Trophoblast cell (in vitro differentiated cells and primary cell): ENCODE data around the gene TBL1X.
"Not testable (repeated sequence)": the region's sequence is repeated elsewhere in the genome, so short reads cannot be mapped to it uniquely, and the experiment has no call there.

Experiments used
- DNase-seq, 2 donors: peaks; one replicate each; pipeline ENCODE4 v3.0.0-alpha.2; 2016
- H2AFZ ChIP-seq: 2 replicates; pipeline ENCODE4 v1.6.1; 2013; ENCODE audit warnings: low read length, moderate library complexity, mild to moderate bottlenecking; ENCODE audit not compliant: insufficient read depth, poor library complexity
- H2AK5ac ChIP-seq: 2 replicates; pipeline ENCODE4 v1.6.1; 2013; ENCODE audit warnings: mild to moderate bottlenecking, low read length
- H2BK120ac ChIP-seq: 2 replicates; pipeline ENCODE4 v1.6.1; 2013; ENCODE audit warnings: low read length, mild to moderate bottlenecking, moderate library complexity; ENCODE audit not compliant: insufficient read depth, poor library complexity
- H2BK12ac ChIP-seq: 2 replicates; pipeline ENCODE4 v1.6.1; 2013; ENCODE audit warnings: mild to moderate bottlenecking, low read length, moderate library complexity
- H2BK5ac ChIP-seq: 2 replicates; pipeline ENCODE4 v1.6.1; 2013; ENCODE audit warnings: low read length, low read depth, moderate library complexity, mild to moderate bottlenecking; ENCODE audit not compliant: poor library complexity
- H3K14ac ChIP-seq: 2 replicates; pipeline ENCODE4 v1.6.1; 2013; ENCODE audit warnings: mild to moderate bottlenecking, low read length
- H3K18ac ChIP-seq: 2 replicates; pipeline ENCODE4 v1.6.1; 2013; ENCODE audit warnings: mild to moderate bottlenecking, low read length
- H3K23ac ChIP-seq: 2 replicates; pipeline ENCODE4 v1.6.1; 2013; ENCODE audit warnings: low read length
- H3K27ac ChIP-seq: 2 replicates; pipeline ENCODE4 v1.5.1; 2013; ENCODE audit warnings: low read depth, mild to moderate bottlenecking, inconsistent platforms, low read length, moderate library complexity
- H3K27me3 ChIP-seq: 2 replicates; pipeline ENCODE4 v1.6.1; 2013; ENCODE audit warnings: inconsistent platforms, mild to moderate bottlenecking, low read length, moderate library complexity; ENCODE audit not compliant: insufficient read depth
- H3K36me3 ChIP-seq, 2 experiments: 1 replicate in 1 of 2; 2 replicates in 1 of 2; pipeline ENCODE4 v1.6.1; 2013; ENCODE audit warnings: low read length in 2 of 2, mild to moderate bottlenecking in 2 of 2, moderate library complexity in 1 of 2; ENCODE audit not compliant: insufficient read depth in 2 of 2, control insufficient read depth in 1 of 2
- H3K4ac ChIP-seq: 2 replicates; pipeline ENCODE4 v1.6.1; 2013; ENCODE audit warnings: low read depth, mild to moderate bottlenecking, low read length, moderate library complexity
- H3K4me1 ChIP-seq, 2 experiments: 1 replicate in 1 of 2; 2 replicates in 1 of 2; pipeline ENCODE4 v1.6.1; 2013; ENCODE audit warnings: low read length in 2 of 2, mild to moderate bottlenecking in 2 of 2, moderate library complexity in 1 of 2; ENCODE audit not compliant: insufficient read depth in 2 of 2, control insufficient read depth in 1 of 2
- H3K4me2 ChIP-seq: 2 replicates; pipeline ENCODE4 v1.6.1; 2013; ENCODE audit warnings: inconsistent platforms, mild to moderate bottlenecking, low read length, moderate library complexity
- H3K4me3 ChIP-seq: 2 replicates; pipeline ENCODE4 v1.5.1; 2013; ENCODE audit warnings: mild to moderate bottlenecking, low read depth, low read length, inconsistent platforms
- H3K79me1 ChIP-seq: one replicate; pipeline ENCODE4 v1.6.1; 2013; ENCODE audit warnings: low read length
- H3K79me2 ChIP-seq: 2 replicates; pipeline ENCODE4 v1.6.1; 2013; ENCODE audit warnings: low read length, mild to moderate bottlenecking; ENCODE audit not compliant: control insufficient read depth, insufficient read depth, poor library complexity
- H3K9ac ChIP-seq: 2 replicates; pipeline ENCODE4 v1.6.1; 2013; ENCODE audit warnings: mild to moderate bottlenecking, low read length
- H3K9me3 ChIP-seq: 2 replicates; pipeline ENCODE4 v1.6.1; 2013; ENCODE audit warnings: low read depth, mild to moderate bottlenecking, control low read depth, inconsistent platforms, low read length; ENCODE audit not compliant: insufficient read depth
- H4K12ac ChIP-seq: 2 replicates; pipeline ENCODE4 v1.6.1; 2013; ENCODE audit warnings: low read depth, mild to moderate bottlenecking, low read length, moderate library complexity
- H4K8ac ChIP-seq: 2 replicates; pipeline ENCODE4 v1.6.1; 2013; ENCODE audit warnings: low read depth, mild to moderate bottlenecking, low read length, moderate library complexity
- H4K91ac ChIP-seq: one replicate; pipeline ENCODE4 v1.6.1; 2013; ENCODE audit warnings: low read depth, mild to moderate bottlenecking, low read length, moderate library complexity
- WGBS: extraction: QIAGEN DNeasy Blood & Tissue Kit; methylation state at CpG from one replicate; pipeline ENCODE4 v1.1.7; 2013; ENCODE audit warnings: missing lambda C conversion rate; ENCODE audit not compliant: insufficient read length, insufficient coverage; ENCODE audit errors: extremely low coverage; 5-methylcytosine and 5-hydroxymethylcytosine counted together

Gene TBL1X

GRCh38 chrX:9447906-9448305 lies 17.0 kb upstream of the TBL1X start:
- DNase-seq = no peak
- no peak overlapping the region for H3K4me3 ChIP-seq
- no peak overlapping the region for H4K12ac ChIP-seq
- no peaks in the 10 kb centered on the region for H3K27me3 ChIP-seq
- no peak overlapping the region for H2BK5ac ChIP-seq
- no peaks in the 10 kb centered on the region for H3K4me1 ChIP-seq
- no peaks in the 10 kb centered on the region for H3K79me1 ChIP-seq
- no peak overlapping the region for H3K9ac ChIP-seq
- no peak overlapping the region for H3K4me2 ChIP-seq
- H4K8ac ChIP-seq = no peak overlapping the region
- no peak overlapping the region for H2AFZ ChIP-seq
- H2BK120ac ChIP-seq = no peak overlapping the region
- no peak overlapping the region for H2AK5ac ChIP-seq
- H3K4ac ChIP-seq = no peak overlapping the region
- no peaks in the 10 kb centered on the region for H3K36me3 ChIP-seq
- H3K18ac ChIP-seq = no peak overlapping the region
- H2BK12ac ChIP-seq = no peak overlapping the region
- H3K79me2 ChIP-seq = no peaks in the 10 kb centered on the region
- no peaks in the 10 kb centered on the region for H3K9me3 ChIP-seq
- H4K91ac ChIP-seq = no peak overlapping the region
- WGBS = no CpG with 5 or more reads among the region's 1 CpG
- H3K23ac ChIP-seq = no peak overlapping the region
- no peak overlapping the region for H3K14ac ChIP-seq
- no peak overlapping the region for H3K27ac ChIP-seq

- Histone ChIP-seq H3K4ac (no peak overlapping the region), H3K9me3 (no peaks in the 10 kb centered on the region), H4K91ac (no peak overlapping the region), H3K18ac (no peak overlapping the region), H2BK120ac (no peak overlapping the region), H2AFZ (no peak overlapping the region), H3K14ac (no peak overlapping the region), H3K4me1 (no peaks in the 10 kb centered on the region), H3K79me2 (no peaks in the 10 kb centered on the region), H2BK5ac (no peak overlapping the region), H3K4me2 (no peak overlapping the region), H3K79me1 (no peaks in the 10 kb centered on the region), H3K4me3 (no peak overlapping the region), H4K12ac (no peak overlapping the region), H3K36me3 (no peaks in the 10 kb centered on the region), H3K27me3 (no peaks in the 10 kb centered on the region), H4K8ac (no peak overlapping the region), H2AK5ac (no peak overlapping the region), H3K23ac (no peak overlapping the region), H3K27ac (no peak overlapping the region), H2BK12ac (no peak overlapping the region), H3K9ac (no peak overlapping the region)
- WGBS = no CpG with 5 or more reads among the region's 8 CpGs
- DNase-seq = no peak
Observed at GRCh38 chrX:9456250-9457074, 8.4 kb upstream of the TBL1X start.

- H3K4ac ChIP-seq, H3K4me2 ChIP-seq, H4K91ac ChIP-seq, H2BK12ac ChIP-seq, H2BK5ac ChIP-seq, H4K8ac ChIP-seq, H3K36me3 ChIP-seq, H3K27ac ChIP-seq, H3K27me3 ChIP-seq, H3K4me1 ChIP-seq, H3K9ac ChIP-seq, H3K4me3 ChIP-seq, H3K9me3 ChIP-seq, H3K23ac ChIP-seq, H2BK120ac ChIP-seq, H3K79me2 ChIP-seq, H2AK5ac ChIP-seq, H3K14ac ChIP-seq, H4K12ac ChIP-seq, H2AFZ ChIP-seq, DNase-seq, H3K18ac ChIP-seq, H3K79me1 ChIP-seq: not testable (repeated sequence)
- no CpG with 5 or more reads among the region's 12 CpGs for WGBS
Observed at GRCh38 chrX:9458034-9458433, 6.8 kb upstream of the TBL1X start.

- H3K4me1 ChIP-seq = peaks cover 0 to 2% of the 10 kb centered on the region in 2 experiments
- no peak overlapping the region for H3K23ac ChIP-seq
Observed at GRCh38 chrX:9458516-9459078, 6.3 kb upstream of the TBL1X start.

More at GRCh38 chrX:9458516-9459078, 6.3 kb upstream of the TBL1X start:
- H3K27me3 ChIP-seq = no peaks in the 10 kb centered on the region
- no peak overlapping the region for H2BK120ac ChIP-seq
- WGBS = no CpG with 5 or more reads among the region's 2 CpGs
- no peak overlapping the region for H2BK5ac ChIP-seq
- DNase-seq = no peak
- no peak overlapping the region for H3K27ac ChIP-seq
- H3K79me2 ChIP-seq = no peaks in the 10 kb centered on the region
- H3K4me3 ChIP-seq = no peak overlapping the region
- H2BK12ac ChIP-seq = no peak overlapping the region
- no peak overlapping the region for H3K18ac ChIP-seq
- no peak overlapping the region for H3K9ac ChIP-seq
- no peak overlapping the region for H4K91ac ChIP-seq
- no peaks in the 10 kb centered on the region for H3K79me1 ChIP-seq
- no peaks in the 10 kb centered on the region for H3K36me3 ChIP-seq
- no peak overlapping the region for H3K4me2 ChIP-seq
- no peak overlapping the region for H3K4ac ChIP-seq
- H3K14ac ChIP-seq = no peak overlapping the region
- no peak overlapping the region for H4K8ac ChIP-seq
- H4K12ac ChIP-seq = no peak overlapping the region
- no peak overlapping the region for H2AFZ ChIP-seq
- no peaks in the 10 kb centered on the region for H3K9me3 ChIP-seq
- H2AK5ac ChIP-seq = no peak overlapping the region
